ENCODE measurements around the gene PTX4. TPM values are rescaled to one million over a fixed set of nuclear protein-coding genes. Genes with fewer than 3 reads are reported as not detected.

The PTX4 gene
- total and polyA plus RNA-seq, 2 donors (not counting 3 experiments of a cell fraction or from before 2014, with no cell fraction given), result 0.31 TPM; not detected in 1

- dilution Hi-C loops (cut with MboI; ENCODE audit: extremely low pct_ligation_motif_present, low sequenced_read_pairs), result no loop called here
- peaks cover 7 to 30% of the 10 kb centered on the region in 2 experiments for H3K36me3 ChIP-seq (ENCODE audit: control insufficient read depth in 2 of 2, extremely low read depth in 1 of 2, insufficient read depth in 2 of 2, low read length in 2 of 2)
- CTCF ChIA-PET, result interaction anchor here (0.6 to 1.2 kb wide), 3 partner anchors 10 to 31 kb away, joined by 3 to 5 read pairs (median 4); no protein-coding TSS in a partner anchor
These were observed 12.9 kb upstream of the PTX4 start for GRCh38 chr16:1501630-1502029.

More at GRCh38 chr16:1501630-1502029, 12.9 kb upstream of the PTX4 start:
- H3K4me1 ChIP-seq (ENCODE audit: control insufficient read depth, extremely low read depth, insufficient read depth, low read length), result no peaks in the 10 kb centered on the region
- no peaks in the 10 kb centered on the region for H4K20me1 ChIP-seq (replicated peaks; ENCODE audit: control insufficient read depth, extremely low read depth, insufficient read depth, low read length)
- no peak overlapping the region for H3K27ac ChIP-seq (ENCODE audit: insufficient read depth, low read depth, low read length)
- no peaks in the 10 kb centered on the region for H3K79me2 ChIP-seq (ENCODE audit: control insufficient read depth, insufficient read depth, low read length)
- no peak overlapping the region for H2AFZ ChIP-seq (ENCODE audit: low read depth, low read length)
- intact Hi-C loops (cut with micrococcal nuclease), result no loop called here
- POLR2A ChIA-PET, result no interaction called here
- H3K4me3 ChIP-seq (replicated peaks in 1 of 3; ENCODE audit: insufficient read depth in 1 of 3, low read depth in 1 of 3, low read length in 3 of 3), result no peak overlapping the region
- FAIRE-seq (no peak), DNase-seq (ENCODE audit: low read depth, low spot score) (no peak)
- no peak overlapping the region for H3K9ac ChIP-seq (replicated peaks; ENCODE audit: extremely low read depth, insufficient read depth, low read length)
- no peaks in the 10 kb centered on the region for H3K9me1 ChIP-seq (replicated peaks; ENCODE audit: control insufficient read depth, extremely low read depth, insufficient read depth, low read length)
- no peak overlapping the region for H3K4me2 ChIP-seq (ENCODE audit: insufficient read depth, low read length)
- no TSS peak for BruUV-seq (replicated peaks)
- TF ChIP-seq EZH2 (IDR thresholded peaks at IDR 0.05; ENCODE audit: borderline replicate concordance, low read depth, low read length, severe bottlenecking) (no peak), JUN (IDR thresholded peaks at IDR 0.05; ENCODE audit: borderline replicate concordance, insufficient read depth, insufficient read length, low read depth) (no peak), CTCF (IDR thresholded peaks at IDR 0.05; ENCODE audit: extremely low read depth in 1 of 2, insufficient read depth in 1 of 2, low read depth in 1 of 2, low read length in 2 of 2) (no peak), GATA2 (IDR thresholded peaks at IDR 0.05; ENCODE audit: insufficient read depth, insufficient read length, low read depth, low read length) (no peak), POLR2AphosphoS5 (IDR thresholded peaks at IDR 0.05; ENCODE audit: insufficient read depth, low read depth, low read length) (no peak), MAX (IDR thresholded peaks at IDR 0.05; ENCODE audit: insufficient read depth, insufficient read length) (no peak), FOS (IDR thresholded peaks at IDR 0.05; ENCODE audit: borderline replicate concordance, insufficient read depth, low read length) (no peak), POLR2A (IDR thresholded peaks at IDR 0.05; ENCODE audit: low read depth, low read length) (no peak), MYC (IDR thresholded peaks at IDR 0.05; ENCODE audit: low read depth, low read length) (no peak)
- no peaks in the 10 kb centered on the region for H3K27me3 ChIP-seq (ENCODE audit: control insufficient read depth in 2 of 2, insufficient read depth in 2 of 2, low read length in 2 of 2)
- no peaks in the 10 kb centered on the region for H3K9me3 ChIP-seq (replicated peaks; ENCODE audit: control insufficient read depth, insufficient read depth, low read length)

All from endothelial cell of umbilical vein (primary cell).